IPS-NIHi7 (cell line): ENCODE results near the gene FXYD4.
A peak's percentile ranks its signal among the peaks of the same experiment; 100 is the strongest.
"Not testable (repeated sequence)": the region's sequence is repeated elsewhere in the genome, so short reads cannot be mapped to it uniquely, and the experiment has no call there.

ENCODE experiments used
- DNase-seq: peaks from one replicate; pipeline ENCODE4 v3.0.0; 2012; ENCODE audit warnings: mixed read lengths; ENCODE audit errors: extremely low spot score

FXYD4 gene

DNA sequence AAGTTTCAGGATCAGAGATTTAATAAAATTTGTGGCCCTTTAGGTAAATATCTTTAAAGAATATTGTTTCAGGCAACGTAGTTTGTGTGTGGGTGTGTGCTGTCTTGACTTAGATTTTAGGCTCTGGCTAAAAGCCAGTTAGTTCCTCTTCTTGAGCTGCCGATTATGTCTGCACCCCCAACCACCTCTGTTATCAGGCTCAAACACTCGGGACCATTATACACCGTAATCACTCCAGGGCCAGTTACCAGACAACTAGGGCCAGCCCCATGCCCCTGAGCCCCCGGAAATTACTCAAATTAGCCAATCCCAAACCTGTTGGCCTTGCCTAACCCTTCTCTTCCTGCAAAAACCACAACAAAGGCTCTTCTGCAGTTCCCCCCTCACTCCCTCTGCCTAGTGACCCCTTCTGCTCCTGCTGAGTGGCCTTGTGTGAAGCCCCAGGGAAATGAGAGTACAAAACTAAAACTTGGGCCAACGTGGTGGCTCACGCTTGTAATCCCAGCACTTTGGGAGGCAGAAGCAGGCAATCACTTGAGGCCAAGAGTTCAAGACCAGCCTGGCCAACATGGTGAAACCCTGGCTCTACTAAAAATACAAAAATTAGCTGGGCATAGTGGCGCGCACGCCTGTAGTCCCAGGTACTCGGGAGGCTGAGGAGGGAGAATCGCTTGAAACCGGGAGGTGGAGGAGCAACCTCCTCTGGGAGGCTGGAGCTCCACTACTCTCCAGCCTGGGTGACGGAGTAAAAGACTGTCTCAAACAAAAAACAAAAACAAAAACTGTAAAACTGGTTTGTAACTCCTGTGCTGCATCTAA is 46.7 kb downstream of the FXYD4 start:
- no peak for DNase-seq

DNA sequence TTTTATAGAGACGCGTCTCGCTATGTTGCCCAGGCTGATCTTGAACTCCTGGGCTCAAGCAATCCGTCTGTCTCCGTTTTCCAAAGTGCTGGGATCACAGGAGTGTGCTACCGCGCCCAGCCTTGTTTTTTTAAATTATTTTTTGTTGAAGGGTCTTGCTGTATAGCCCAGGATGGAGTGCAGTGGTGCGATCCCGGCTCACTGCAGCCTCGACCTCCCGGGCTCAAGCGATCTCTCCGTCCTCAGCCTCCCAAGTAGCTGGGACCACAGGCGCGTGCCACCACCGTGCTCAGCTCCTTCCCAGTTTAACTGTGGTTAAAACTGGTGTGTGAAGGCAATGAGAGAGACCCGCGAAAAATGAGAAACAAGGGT is 48.5 kb downstream of the FXYD4 start:
- no peak for DNase-seq

DNA sequence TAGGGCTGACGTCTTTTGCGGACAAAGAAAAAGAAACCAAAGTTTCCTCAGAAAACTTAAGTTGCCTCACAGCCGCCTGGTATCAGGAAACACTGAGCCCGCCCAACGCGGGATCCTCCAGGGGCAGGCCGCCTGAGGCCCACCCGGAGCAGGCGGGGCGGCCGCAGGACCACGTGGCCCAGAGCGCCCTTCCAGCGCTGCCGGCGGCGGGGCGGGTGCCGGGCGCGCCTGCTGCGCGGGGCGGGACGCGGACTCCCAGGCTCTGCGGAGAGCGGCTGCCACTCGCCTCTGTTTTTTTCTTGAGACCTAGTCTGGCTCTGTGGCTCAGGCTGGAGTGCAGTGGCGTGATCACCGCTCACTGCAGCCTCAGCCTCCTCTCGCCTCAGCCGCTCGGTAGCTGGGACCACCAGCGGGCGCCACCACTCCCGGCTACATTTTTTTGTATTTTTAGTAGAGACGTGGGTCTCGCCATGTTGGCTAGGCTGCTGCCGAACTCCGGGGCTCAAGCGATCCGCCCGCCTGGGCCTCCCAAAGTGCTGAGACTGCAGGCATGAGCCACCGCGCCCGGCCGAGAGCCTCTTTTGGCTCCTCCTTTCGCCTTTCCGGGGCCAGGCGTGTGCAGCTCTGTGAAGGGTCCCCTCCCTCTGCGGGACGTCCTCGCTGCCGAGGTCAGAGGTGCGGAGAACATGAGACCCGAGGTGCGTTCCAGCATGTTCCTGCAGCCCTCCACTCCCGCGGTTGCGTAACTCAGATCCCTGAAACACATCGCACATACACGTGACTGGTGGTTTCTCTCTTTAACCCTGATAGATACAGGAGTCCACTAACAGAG is 49.1 kb downstream of the FXYD4 start:
- DNase-seq: peak; percentile 73

DNA sequence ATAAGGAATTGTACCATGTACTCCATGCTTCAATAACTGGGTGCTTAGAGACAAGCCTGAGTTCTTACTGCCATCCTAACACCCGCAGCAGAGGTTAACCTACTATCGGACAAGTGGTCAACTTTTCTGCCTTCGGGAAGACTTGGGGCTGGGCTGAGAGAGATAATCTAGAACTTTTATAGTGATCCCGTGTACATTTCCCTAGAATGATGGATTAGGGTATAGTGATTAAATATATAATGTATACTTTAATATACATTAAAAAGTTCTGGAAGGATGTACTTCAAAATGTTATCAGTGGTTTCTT is 49.7 kb downstream of the FXYD4 start:
- DNase-seq: no peak

DNA sequence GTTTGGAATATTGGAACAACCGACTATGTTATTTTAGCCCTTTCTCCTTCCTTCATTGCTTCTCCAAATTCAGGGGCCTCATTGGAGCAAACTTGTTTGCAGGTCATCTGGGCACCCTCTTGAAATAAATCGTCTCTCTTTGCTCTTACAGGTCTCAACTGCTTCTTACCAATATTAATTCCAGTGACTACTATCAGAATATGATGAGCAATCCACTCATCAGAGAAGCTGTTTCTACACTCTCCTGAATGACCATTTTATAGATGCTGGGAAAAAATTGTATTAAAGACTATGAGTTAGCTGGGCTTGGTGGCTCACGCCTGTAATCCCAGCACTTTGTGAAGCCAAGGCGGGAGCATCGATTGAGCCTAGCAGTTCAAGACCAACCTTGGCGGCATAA is 50.1 kb downstream of the FXYD4 start:
- DNase-seq: no peak

DNA sequence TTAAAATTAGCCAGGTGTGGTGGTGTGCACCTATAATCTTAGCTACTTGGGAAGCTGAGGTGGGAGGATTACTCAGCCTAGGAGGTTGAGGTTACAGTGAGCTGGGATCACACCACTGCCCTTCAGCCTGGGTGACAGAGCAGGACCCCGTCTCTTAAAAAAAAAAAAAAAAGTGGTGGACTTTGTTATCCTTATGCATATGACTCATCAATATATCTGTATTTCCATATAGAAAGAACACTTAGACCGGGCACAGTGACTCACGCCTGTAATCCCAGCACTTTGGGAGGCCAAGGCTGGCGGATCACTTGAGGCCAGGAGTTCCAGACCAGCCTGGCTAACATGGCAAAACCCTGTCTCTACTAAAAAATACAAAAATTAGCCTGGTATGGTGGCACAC is 50.5 kb downstream of the FXYD4 start:
- DNase-seq: not testable (repeated sequence)

DNA sequence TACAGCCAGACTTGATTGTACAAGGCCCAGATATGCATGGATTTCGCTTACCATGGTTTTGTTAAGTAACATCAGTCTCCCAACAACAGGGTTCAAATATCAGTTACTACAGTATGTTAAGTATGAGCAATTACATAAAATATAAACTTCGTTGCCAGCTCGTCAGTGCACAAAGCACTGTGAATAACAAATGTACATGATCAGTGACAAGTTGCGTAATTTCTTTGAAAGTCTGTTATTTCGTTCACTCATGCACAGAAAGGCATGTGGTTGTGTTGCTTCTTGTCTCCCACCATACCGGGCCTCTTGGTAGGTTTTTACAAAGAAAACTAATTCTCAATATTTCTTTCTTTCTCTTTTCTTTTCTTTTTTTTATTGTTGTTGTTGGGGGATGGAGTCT is 53.0 kb downstream of the FXYD4 start:
- DNase-seq: no peak
